ENCODE data around the gene GYS2. TPM values are rescaled to one million over a fixed set of nuclear protein-coding genes. Genes with fewer than 3 reads are reported as not detected.

Gene GYS2
- total RNA-seq (ENCODE audit: low replicate concordance) = not detected in 2 replicates

DNA sequence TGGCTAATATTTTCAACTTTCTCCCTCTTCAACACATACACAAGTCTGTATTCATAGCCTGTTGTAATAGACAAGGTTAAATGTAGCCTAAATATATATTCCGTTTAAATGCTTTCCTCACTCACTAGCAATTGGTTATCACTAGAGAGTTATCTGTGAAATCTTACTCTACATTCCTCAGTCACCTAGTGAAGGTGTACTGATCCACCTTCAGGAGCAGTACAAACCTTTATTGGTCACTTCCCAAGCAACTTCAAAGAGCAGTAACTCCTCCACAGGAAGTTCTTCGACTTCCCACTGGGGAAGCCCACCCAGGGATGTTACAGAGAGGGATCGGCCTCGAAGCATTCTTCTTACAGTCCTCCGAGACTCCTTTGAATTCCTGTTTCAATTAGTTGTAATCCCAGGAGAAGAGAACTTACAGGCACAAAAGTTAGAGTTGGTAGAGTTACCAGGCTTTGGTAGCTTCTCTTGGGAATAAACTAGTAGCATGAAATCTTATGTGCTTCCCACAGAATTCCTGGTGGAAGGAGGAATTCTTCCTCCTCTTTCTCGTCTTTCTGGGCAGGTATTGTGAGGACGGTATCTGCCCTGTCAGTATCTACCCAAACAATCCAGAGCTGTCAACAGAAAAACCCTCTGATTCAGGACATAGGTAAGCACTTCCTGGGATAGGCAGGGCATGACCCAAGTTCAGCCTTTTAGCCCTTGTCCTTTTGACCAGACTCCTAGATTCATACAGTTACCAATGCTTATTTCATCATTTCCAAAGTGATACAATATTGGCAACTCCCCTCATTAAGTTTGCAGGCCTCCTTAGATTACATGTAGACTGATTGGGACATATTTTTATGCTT lies at the start of gene GYS2:
GYS2 (minus strand) TSS at position 603 of the 857 bp plus-strand sequence; CDS start at position 348, 255 bp downstream.

DNA sequence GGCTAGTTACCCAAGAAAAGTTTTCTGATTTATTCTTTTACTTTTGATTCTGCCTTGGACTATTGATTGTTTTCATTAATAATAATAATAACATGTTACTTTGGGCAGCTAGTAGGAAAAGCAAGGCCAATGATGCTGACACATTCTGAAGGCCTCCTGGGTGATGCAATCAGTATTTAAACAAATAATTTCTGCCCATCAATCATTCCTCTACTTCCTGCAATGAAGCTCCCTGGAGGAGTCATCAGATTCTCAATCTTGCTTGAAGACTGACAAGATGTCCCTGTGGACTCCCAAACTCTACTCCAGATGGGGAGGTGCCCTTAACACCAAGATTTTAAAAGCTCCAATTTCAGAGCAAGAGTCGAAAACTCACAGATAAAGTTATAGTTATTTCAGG lies 78.6 kb downstream of the GYS2 start, which contains the start of gene SPX:
SPX (plus strand) TSS at position 244 of the 400 bp plus-strand sequence. CDS start 177 bp downstream, outside the sequence.

GRCh38 chr12:21501258-21502163 lies 103.1 kb downstream of the GYS2 start, which contains the start of the genes GOLT1B and RECQL:
Gene GOLT1B, plus strand, starts transcription at chr12:21501789. Its CDS starts 135 bp downstream, at chr12:21501924.
Gene RECQL, minus strand, starts transcription at chr12:21501635. Its CDS starts 2,065 bp downstream, at chr12:21499570.

Other genes with a start within 250 kb of the GYS2 start
- gene IAPP, start 231.9 kb downstream of the GYS2 start, total RNA-seq (ENCODE audit: low replicate concordance) = not detected in 2 replicates
- 5.1 and 7.9 TPM in 2 replicates for gene PYROXD1, start 167.2 kb downstream of the GYS2 start, total RNA-seq (ENCODE audit: low replicate concordance)
- 43.6 and 65.8 TPM in 2 replicates for gene RECQL, start 103.2 kb downstream of the GYS2 start, total RNA-seq (ENCODE audit: low replicate concordance)
- 10.9 and 45.6 TPM in 2 replicates for gene GOLT1B, start 103.1 kb downstream of the GYS2 start, total RNA-seq (ENCODE audit: low replicate concordance)
- 0.23 TPM in 1 of 2 replicates, not detected in the other for gene SPX, start 78.6 kb downstream of the GYS2 start, total RNA-seq (ENCODE audit: low replicate concordance)
- 514 and 731 TPM in 2 replicates for gene LDHB, start 53.0 kb upstream of the GYS2 start, total RNA-seq (ENCODE audit: low replicate concordance)
- 7.1 and 8.9 TPM in 2 replicates for gene KCNJ8, start 169.9 kb upstream of the GYS2 start, total RNA-seq (ENCODE audit: low replicate concordance)